ENCODE measurements around the gene CHST11.

The CHST11 gene

GRCh38 chr12:104809706-104810385 lies 353.1 kb downstream of the CHST11 start:
- DNase-seq (ENCODE audit: low read depth), result no peak
